Hepatic stellate cell (primary cell): Measurements from ENCODE around the gene PKDCC.
A peak's percentile ranks its signal among the peaks of the same experiment; 100 is the strongest.

ENCODE experiments used
- DNase-seq: peaks from one replicate; pipeline ENCODE4 v3.0.0; 2011; ENCODE audit warnings: low spot score

PKDCC gene

GRCh38 chr2:42089340-42089925 is 41.6 kb downstream of the PKDCC start:
- DNase-seq = no peak

GRCh38 chr2:42090216-42090615 is 42.4 kb downstream of the PKDCC start:
- DNase-seq = no peak

- no peak for DNase-seq
Observed at GRCh38 chr2:42091671-42092070, 43.9 kb downstream of the PKDCC start.

DNA sequence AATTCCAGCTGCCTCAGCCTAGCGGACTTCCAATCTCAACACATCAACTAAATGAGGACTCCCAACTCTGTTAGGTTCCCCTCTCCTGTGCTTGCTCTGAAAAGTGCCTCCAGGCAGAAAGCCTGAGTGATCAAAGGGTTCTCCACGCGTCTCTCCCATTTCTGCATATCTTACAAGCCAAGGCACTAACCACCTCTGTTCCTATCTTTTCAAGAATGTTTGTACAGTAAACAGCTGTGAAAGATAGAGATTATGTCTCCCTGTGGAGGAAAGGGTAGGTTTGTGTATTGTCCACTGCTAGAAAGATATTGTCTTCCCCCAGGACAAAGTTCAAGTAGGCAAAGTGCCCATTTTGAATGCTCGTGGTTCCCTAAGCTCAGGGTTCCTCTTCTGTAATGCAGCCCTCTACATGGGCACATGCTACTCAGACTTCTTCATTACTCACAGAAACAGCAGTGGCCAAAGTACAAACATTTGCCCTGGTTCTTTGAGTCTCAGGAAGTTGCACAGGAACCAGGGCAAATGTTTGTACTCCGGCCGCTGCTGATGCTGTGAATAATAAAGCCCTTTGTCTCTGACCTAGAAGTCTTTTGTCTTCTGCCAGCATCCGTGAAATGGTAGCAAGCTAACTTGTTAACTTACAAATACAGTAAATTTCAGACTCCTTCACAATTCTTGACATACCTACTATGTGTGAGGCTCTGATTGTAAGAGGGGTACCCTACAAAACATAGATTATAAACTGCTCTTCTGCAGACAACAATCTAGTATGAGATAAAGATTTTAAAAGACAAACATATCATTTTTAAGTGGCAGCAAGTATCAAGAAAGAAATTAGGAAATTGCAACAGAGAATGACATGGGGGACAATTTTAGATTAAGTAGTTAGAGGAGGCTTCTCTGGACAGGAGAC is 44.5 kb downstream of the PKDCC start:
- no peak for DNase-seq

DNA sequence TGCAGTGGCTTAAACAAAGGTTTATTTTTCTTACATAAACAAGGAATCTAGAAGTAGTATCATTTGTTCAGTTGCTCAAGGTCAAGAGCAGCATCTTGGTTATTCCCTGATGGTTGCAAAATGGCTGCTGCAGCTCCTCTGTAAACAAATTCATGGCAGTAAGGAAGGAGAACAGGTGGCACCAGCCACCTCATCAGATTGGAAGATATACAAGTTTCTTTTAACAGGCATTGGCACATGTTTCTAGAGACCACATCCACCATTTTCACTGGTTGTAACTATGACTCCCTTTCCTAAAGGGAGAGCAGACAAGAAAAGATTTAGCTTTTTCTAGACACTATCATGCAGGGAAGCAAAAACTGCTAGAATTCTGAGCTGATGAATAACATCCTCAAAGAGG is 46.3 kb downstream of the PKDCC start:
- no peak for DNase-seq

DNA sequence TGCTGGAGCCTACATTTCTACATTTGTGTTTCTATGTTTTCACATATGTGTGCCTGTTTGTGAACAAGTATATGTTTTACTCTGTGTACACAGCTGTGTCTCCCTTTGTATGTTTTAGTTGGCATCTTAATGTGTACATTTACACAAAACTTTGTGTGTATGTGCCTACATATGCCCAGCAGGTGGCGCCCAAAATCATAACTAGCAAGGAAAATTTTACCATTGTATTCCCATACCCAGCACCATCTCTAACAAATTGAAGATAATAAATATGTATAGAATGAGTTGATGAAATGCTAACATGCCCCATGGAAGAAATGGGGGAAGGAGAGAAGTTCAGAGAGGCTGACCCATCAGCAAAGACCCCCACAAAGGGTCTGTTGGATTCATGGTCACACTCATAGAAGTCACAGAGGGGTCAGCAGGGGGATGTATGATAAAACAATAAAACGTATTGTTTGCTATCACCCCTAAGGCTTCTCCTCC is 48.1 kb downstream of the PKDCC start:
- no peak for DNase-seq

- no peak for DNase-seq
Observed at GRCh38 chr2:42096869-42097591, 49.2 kb downstream of the PKDCC start.

GRCh38 chr2:42098571-42099437 is 51.0 kb downstream of the PKDCC start:
- DNase-seq = no peak

GRCh38 chr2:42099438-42100173 is 51.8 kb downstream of the PKDCC start:
- DNase-seq = no peak

DNA sequence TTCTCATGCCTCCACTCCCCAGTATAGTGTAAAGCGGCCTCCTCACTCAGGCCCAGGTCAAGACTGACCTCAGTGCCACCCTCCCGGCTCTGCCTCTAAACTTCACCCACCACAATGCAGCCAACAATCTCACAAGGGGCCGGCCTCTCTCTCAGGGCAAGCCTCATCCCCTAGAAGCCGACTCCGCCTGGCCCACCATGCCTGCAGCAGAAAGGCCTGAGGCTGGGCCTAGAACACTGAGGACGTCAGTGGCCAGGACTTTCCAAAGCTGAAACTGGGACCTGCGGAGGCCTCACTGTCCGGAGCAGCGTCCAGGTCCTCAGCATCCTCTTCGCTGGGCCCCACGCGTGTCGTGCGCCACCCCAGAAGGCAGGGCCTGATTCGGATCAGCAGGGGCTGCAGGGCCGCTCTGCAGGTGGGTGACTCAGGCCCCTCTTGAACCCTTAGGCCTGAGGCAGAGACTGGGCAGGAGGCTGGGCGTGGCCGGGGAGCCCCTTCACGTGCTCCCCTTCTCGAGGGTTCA is 52.9 kb downstream of the PKDCC start:
- DNase-seq = no peak

- peak; percentile 75 for DNase-seq
Observed at GRCh38 chr2:42101206-42102023, 53.6 kb downstream of the PKDCC start.

DNA sequence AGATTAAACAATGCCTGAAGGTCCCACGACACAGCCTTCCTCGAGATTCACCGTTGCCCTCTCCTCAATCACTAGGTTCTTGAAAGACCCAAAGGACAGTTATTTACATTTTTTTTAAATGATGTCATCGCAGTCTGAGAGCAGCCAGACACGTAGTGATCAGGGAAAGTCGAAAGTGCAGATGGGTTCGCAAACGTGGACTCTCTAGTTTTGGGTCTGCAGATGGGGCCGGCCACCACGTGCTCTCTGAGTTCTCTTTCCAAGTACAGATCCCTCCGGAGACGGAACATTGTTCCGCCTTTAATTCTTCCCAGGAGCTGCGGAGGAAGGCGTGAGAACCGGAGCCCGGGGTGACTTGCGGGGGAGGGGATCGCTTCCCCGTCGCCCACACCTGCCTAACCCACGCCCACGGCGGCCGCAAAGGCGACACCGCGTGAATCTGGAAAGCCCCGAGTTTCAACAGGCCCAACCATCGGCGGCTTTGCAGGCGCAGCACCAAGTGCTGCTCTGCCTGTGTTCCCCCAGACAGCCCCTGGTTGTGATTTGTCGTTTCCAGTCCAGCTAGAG is 54.3 kb downstream of the PKDCC start:
- DNase-seq = peak; percentile 90

GRCh38 chr2:42102591-42103450 is 55.0 kb downstream of the PKDCC start:
- DNase-seq = no peak

DNA sequence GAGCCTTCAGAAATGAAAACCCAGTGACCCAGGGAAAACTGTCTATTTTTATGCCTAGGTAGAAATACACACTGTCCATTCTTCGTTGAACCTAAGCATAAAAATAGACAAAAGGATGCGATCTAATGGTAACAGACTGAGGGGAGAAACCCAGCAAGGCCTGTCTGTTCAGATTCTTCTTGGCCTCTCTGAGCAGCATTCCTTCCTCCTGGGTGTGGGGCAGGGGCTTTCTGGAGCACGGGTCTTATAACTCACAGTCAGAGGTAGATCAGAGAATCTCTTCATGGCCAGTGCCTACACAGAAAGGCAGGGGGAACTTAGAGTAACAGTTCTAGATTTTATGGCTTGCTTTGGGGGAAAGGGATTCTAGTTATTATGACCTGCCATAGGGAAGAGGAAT is 56.0 kb downstream of the PKDCC start:
- DNase-seq = no peak

GRCh38 chr2:42104621-42105020 is 56.8 kb downstream of the PKDCC start:
- no peak for DNase-seq

DNA sequence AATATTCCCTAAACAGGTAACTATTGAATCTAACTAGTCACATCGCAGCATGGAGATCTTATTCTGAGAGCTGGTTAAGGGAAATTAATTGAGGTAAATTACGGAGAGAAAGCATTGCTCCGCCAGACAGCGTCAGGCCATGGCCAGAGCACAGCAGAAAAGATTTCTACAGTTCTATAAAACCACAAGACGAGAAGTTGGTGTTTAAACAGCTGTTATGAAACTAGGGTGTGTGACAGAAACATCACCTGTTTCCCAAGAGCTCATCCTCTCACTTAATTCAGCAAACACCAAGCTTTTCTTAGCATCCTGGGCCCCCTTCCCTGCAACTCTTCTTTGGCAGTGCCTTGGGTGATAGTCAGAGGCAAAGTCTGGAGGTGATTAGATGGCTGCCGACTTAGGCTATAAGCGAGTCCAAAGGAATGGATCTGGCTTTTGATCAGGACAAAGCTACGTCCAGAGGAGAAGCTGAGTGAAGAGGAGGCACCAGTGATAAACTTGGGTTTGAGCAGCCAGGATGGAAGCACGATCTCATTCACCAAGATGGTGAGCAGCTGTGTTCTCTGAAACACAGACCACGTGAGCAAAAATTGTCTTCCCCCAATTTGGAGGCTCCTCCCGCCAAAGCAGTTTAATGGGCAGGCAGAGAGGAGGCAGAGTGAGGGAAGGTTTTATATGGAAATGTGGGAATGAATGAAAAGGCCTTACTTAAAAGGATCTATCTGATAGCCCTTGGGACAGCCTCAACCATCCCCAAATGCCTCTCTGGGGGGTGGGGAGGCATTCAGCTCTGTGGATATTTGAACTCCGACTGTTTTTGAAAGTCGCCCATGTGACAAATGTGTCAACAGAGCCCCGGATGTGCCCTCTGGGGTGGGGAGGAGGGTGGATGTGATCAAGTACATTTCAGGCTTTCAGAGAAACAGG is 57.8 kb downstream of the PKDCC start:
- DNase-seq = no peak

DNA sequence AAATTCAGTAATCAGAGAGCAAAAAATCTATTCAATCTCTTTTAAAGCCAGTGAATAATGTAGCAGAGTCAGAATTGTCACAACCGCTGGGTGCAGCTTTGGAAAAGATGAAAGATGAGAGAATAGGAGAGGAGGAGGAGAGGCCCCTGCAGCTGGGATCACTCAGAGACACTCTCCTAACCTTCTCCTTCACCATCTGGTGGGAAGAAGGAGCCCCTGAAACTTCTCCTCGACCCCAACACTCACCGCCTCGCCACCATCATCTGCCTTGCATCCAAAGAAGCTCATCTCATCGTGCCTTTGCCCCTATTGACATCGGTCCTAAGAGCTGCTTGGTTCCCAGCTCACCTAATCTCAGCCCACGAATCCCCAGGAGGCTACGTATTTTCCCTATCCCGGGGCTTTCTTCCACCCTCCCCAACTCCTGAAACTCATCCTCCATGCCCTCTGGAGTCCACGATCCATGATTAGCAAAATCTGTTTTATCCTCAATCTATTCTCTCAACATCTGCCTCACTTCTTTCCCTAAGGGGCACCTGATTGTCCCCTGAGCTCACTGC is 58.5 kb downstream of the PKDCC start:
- no peak for DNase-seq
